Measurements from ENCODE around the gene STK25.

DNA sequence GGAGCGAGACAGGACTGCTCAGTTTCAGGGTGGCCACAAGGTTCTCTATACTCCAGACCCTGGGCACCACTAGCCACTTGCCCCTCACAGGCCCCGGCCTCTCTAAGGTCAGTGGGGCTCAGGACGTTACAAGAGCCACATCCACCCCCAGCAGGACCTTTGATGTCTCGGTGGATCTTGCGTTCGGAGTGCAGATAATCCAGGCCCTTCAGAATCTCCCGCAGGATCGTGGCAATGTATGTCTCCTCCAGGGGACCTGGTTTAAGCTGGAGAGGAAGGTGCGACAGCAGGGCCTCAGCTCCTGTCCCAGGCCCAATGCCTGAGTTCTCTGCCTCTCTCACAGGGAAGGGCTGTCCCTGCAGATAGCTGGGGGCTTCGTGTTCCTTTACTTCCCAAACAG lies 8.4 kb downstream of the STK25 start:
- TF ChIP-seq POLR2AphosphoS5 (IDR thresholded peaks at IDR 0.05), result no peak
- TF ChIP-seq POLR2A (IDR thresholded peaks at IDR 0.05), result no peak

All from breast epithelium (tissue), 3 donors.